ENCODE data around the gene GATA5. TPM values are rescaled to one million over a fixed set of nuclear protein-coding genes. Genes with fewer than 3 reads are reported as not detected.

Gene GATA5
- total RNA-seq, 4 donors from 2014 or later, result not detected

- Histone ChIP-seq H3K36me3 (no peaks in the 10 kb centered on the region), H3K27me3 (peaks cover 9 to 20% (median 19%) of the 10 kb centered on the region in 3 donors), H3K9me3 (no peaks in the 10 kb centered on the region), H3K4me3 (no peak overlapping the region), H3K27ac (no peak overlapping the region), H3K4me1 (no peaks in the 10 kb centered on the region)
- in situ Hi-C loops (cut with MboI; ENCODE audit: low sequenced_read_pairs in 4 of 4) (no loop called here), intact Hi-C loops (cut with DNase I; ENCODE audit: low total_unique reads) (no loop called here)
- DNase-seq (no peak), ATAC-seq (no peak)
- TF ChIP-seq CTCF (IDR thresholded peaks at IDR 0.05 in 4 of 5, conservative IDR thresholded peaks at IDR 0.05 in 1 of 5) (no peak), POLR2A (IDR thresholded peaks at IDR 0.05) (no peak)
Measured at GRCh38 chr20:62422636-62423325, 53.0 kb downstream of the GATA5 start.

- Histone ChIP-seq H3K9me3 (no peaks in the 10 kb centered on the region), H3K27ac (no peak overlapping the region), H3K4me3 (no peak overlapping the region), H3K27me3 (peaks cover 9 to 20% (median 19%) of the 10 kb centered on the region in 3 donors), H3K36me3 (no peaks in the 10 kb centered on the region), H3K4me1 (no peaks in the 10 kb centered on the region)
- intact Hi-C loops (cut with DNase I; ENCODE audit: low total_unique reads) (no loop called here), in situ Hi-C loops (cut with MboI; ENCODE audit: low sequenced_read_pairs in 4 of 4) (no loop called here)
- no peak for TF ChIP-seq CTCF (IDR thresholded peaks at IDR 0.05 in 4 of 5, conservative IDR thresholded peaks at IDR 0.05 in 1 of 5)
- no peak for TF ChIP-seq POLR2A (IDR thresholded peaks at IDR 0.05)
- ATAC-seq, result no peak
- DNase-seq, result no peak
Measured at GRCh38 chr20:62421716-62421990, 54.1 kb downstream of the GATA5 start.

GRCh38 chr20:62420846-62421715 lies 54.7 kb downstream of the GATA5 start:
- in situ Hi-C loops (cut with MboI; ENCODE audit: low sequenced_read_pairs in 4 of 4), result no loop called here
- no peaks in the 10 kb centered on the region for H3K9me3 ChIP-seq
- H3K27me3 ChIP-seq, result peaks cover 12 to 20% (median 19%) of the 10 kb centered on the region in 3 donors

GRCh38 chr20:62419759-62420158 lies 56.0 kb downstream of the GATA5 start:
- H3K27me3 ChIP-seq, result peaks cover 12 to 20% (median 17%) of the 10 kb centered on the region in 3 donors
- DNase-seq (no peak), ATAC-seq (no peak)
- no peak for TF ChIP-seq POLR2A (IDR thresholded peaks at IDR 0.05)
- TF ChIP-seq CTCF (IDR thresholded peaks at IDR 0.05 in 4 of 5, conservative IDR thresholded peaks at IDR 0.05 in 1 of 5), result no peak
- H3K9me3 ChIP-seq, result no peaks in the 10 kb centered on the region
- H3K4me3 ChIP-seq, result no peak overlapping the region
- no peaks in the 10 kb centered on the region for H3K36me3 ChIP-seq
- no peaks in the 10 kb centered on the region for H3K4me1 ChIP-seq
- in situ Hi-C loops (cut with MboI; ENCODE audit: low sequenced_read_pairs in 4 of 4) (no loop called here), intact Hi-C loops (cut with DNase I; ENCODE audit: low total_unique reads) (no loop called here)
- H3K27ac ChIP-seq, result no peak overlapping the region

More at GRCh38 chr20:62420846-62421715, 54.7 kb downstream of the GATA5 start:
- Histone ChIP-seq H3K36me3 (no peaks in the 10 kb centered on the region), H3K4me1 (no peaks in the 10 kb centered on the region), H3K4me3 (no peak overlapping the region), H3K27ac (no peak overlapping the region)
- no peak for TF ChIP-seq POLR2A (IDR thresholded peaks at IDR 0.05)
- no peak for TF ChIP-seq CTCF (IDR thresholded peaks at IDR 0.05 in 4 of 5, conservative IDR thresholded peaks at IDR 0.05 in 1 of 5)
- ATAC-seq (no peak), DNase-seq (no peak)
- intact Hi-C loops (cut with DNase I; ENCODE audit: low total_unique reads), result no loop called here

Measured in gastrocnemius medialis (tissue), 4 donors.